ENCODE data around the gene PEF1.

The PEF1 gene

GRCh38 chr1:31586376-31587327 is 58.0 kb downstream of the PEF1 start:
- no peak for DNase-seq (ENCODE audit: extremely low read depth in 1 of 2, low read depth in 1 of 2)

GRCh38 chr1:31585736-31586365 is 58.8 kb downstream of the PEF1 start:
- no peak for DNase-seq (ENCODE audit: extremely low read depth in 1 of 2, low read depth in 1 of 2)

GRCh38 chr1:31584869-31585735 is 59.6 kb downstream of the PEF1 start:
- no peak for DNase-seq (ENCODE audit: extremely low read depth in 1 of 2, low read depth in 1 of 2)

- DNase-seq (ENCODE audit: extremely low read depth in 1 of 2, low read depth in 1 of 2), result no peak
Observed at GRCh38 chr1:31583995-31584868, 60.4 kb downstream of the PEF1 start.

- no peak for DNase-seq (ENCODE audit: extremely low read depth in 1 of 2, low read depth in 1 of 2)
Observed at GRCh38 chr1:31583082-31583994, 61.3 kb downstream of the PEF1 start.

GRCh38 chr1:31581821-31582810 is 62.6 kb downstream of the PEF1 start:
- no peak for DNase-seq (ENCODE audit: extremely low read depth in 1 of 2, low read depth in 1 of 2)

GRCh38 chr1:31580891-31581603 is 63.6 kb downstream of the PEF1 start:
- no peak for DNase-seq (ENCODE audit: extremely low read depth in 1 of 2, low read depth in 1 of 2)

GRCh38 chr1:31580513-31580870 is 64.2 kb downstream of the PEF1 start:
- no peak for DNase-seq (ENCODE audit: extremely low read depth in 1 of 2, low read depth in 1 of 2)
